Epithelial cell of proximal tubule (primary cell): ENCODE results near the gene RNGTT. TPM values are rescaled to one million over a fixed set of nuclear protein-coding genes. Genes with fewer than 3 reads are reported as not detected.

Source experiments
- DNase-seq: peaks from one replicate; pipeline ENCODE4 v3.0.0-alpha.2; 2011; ENCODE audit warnings: low read depth
- H3K4me3 ChIP-seq: 2 replicates; pipeline ENCODE4 v1.5.1; 2011; ENCODE audit warnings: low read depth, mild to moderate bottlenecking, low read length
- total RNA-seq: library from RNA; depleted of rRNA; stranded (reverse); fragments of >200 nt; gene quantifications from 2 replicates; pipeline ENCODE4 v1.2.3, GENCODE V29; 2015
- TF ChIP-seq, protein P1 (sequence below): conservative IDR thresholded peaks from 2 replicates; pipeline ENCODE4 v1.5.1; 2012; ENCODE audit warnings: low read depth, mild to moderate bottlenecking, low read length

The RNGTT gene
- total RNA-seq, 1 donor from 2014 or later, result 17.6 TPM

GRCh38 chr6:88750936-88751335 is 212.5 kb downstream of the RNGTT start:
- H3K4me3 ChIP-seq, result no peak overlapping the region
- no peak for DNase-seq
- TF ChIP-seq, protein P1, sequence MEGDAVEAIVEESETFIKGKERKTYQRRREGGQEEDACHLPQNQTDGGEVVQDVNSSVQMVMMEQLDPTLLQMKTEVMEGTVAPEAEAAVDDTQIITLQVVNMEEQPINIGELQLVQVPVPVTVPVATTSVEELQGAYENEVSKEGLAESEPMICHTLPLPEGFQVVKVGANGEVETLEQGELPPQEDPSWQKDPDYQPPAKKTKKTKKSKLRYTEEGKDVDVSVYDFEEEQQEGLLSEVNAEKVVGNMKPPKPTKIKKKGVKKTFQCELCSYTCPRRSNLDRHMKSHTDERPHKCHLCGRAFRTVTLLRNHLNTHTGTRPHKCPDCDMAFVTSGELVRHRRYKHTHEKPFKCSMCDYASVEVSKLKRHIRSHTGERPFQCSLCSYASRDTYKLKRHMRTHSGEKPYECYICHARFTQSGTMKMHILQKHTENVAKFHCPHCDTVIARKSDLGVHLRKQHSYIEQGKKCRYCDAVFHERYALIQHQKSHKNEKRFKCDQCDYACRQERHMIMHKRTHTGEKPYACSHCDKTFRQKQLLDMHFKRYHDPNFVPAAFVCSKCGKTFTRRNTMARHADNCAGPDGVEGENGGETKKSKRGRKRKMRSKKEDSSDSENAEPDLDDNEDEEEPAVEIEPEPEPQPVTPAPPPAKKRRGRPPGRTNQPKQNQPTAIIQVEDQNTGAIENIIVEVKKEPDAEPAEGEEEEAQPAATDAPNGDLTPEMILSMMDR, result no peak

DNA sequence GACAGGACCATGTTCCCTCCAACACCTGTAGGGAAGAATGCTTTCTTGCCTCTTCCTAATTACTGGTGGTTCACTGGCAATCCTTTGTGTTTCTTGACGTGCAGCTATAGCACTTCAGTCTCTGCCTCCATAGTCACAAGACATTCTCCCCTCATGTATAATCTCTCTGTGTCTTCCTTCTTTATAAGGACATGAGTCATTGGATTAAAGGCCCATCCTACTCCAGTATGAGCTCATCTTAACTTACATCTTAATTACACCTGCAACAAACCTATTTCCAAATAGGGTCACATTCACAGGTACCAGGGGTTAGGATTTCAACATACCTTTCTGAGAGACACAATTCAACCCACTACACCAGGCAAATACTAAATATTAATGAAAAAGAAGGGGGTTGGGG is 213.6 kb downstream of the RNGTT start:
- DNase-seq, result no peak
- TF ChIP-seq, protein P1, result no peak
- no peak overlapping the region for H3K4me3 ChIP-seq

DNA sequence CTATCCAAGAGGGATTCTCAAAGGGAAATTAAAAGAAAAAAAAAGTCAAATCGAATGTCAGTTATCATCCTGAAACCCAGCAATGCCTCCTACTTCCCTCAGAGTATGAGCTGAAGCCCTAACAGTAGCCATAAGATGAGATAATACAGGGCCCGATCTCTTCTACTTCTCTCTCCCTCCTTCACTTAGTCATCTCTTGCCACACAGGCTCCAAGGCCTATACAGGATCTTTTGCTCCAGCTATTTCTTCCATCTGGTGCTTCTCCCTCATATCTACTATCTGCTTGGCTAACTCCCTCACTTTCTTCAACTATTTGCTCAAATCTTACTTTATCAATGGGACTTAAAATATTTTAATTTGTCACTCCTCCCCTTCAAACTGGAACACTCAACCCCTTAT is 215.3 kb downstream of the RNGTT start:
- no peak for DNase-seq
- TF ChIP-seq, protein P1, result no peak
- no peak overlapping the region for H3K4me3 ChIP-seq

DNA sequence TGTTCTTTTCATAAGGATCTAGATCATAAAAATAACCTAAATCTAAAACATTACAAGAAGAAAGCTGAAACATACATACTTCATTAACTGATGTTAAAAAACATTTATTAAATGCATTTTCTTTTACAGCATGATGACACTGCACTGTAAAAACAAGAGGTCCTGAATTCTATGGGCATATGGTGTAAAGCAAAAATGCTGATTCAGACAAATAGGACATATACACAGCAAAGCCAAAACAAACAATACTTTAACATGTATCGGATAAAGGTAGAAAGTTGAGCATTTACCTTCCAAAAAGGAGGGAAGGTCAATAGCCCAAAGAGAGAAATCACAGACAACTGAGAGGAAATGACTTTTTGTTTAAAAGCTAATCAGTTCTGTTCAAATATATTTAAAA is 221.5 kb downstream of the RNGTT start:
- no peak for DNase-seq
- TF ChIP-seq, protein P1, result no peak
- H3K4me3 ChIP-seq, result no peak overlapping the region

GRCh38 chr6:88741071-88741470 is 222.3 kb downstream of the RNGTT start:
- TF ChIP-seq, protein P1, result no peak
- no peak for DNase-seq
- no peak overlapping the region for H3K4me3 ChIP-seq

- no peak overlapping the region for H3K4me3 ChIP-seq
- no peak for DNase-seq
- TF ChIP-seq, protein P1, result no peak
These were observed 228.9 kb downstream of the RNGTT start for GRCh38 chr6:88734544-88734943.

GRCh38 chr6:88730611-88731011 is 232.8 kb downstream of the RNGTT start:
- H3K4me3 ChIP-seq, result no peak overlapping the region
- TF ChIP-seq, protein P1, result no peak
- no peak for DNase-seq
